HepG2 (cell line): Measurements from ENCODE around the gene RMND5A. TPM values are rescaled to one million over a fixed set of nuclear protein-coding genes. Genes with fewer than 3 reads are reported as not detected.

ENCODE experiments used
- ELF4 ChIP-seq: sonication (generic); formaldehyde crosslinking; IDR thresholded peaks from 2 replicates; pipeline ENCODE4 v1.5.0; 2020; ENCODE audit warnings: missing genetic modification reagents, mild to moderate bottlenecking, moderate library complexity, borderline replicate concordance
- HOXD1 ChIP-seq: sonication (generic); formaldehyde crosslinking; IDR thresholded peaks from 2 replicates; pipeline ENCODE4 v1.5.0; 2020; ENCODE audit warnings: missing genetic modification reagents
- RFXANK ChIP-seq: IDR thresholded peaks from 2 replicates; pipeline ENCODE4 v1.6.1; 2016
- SIX1 ChIP-seq: sonication (generic); formaldehyde crosslinking; IDR thresholded peaks from 2 replicates; pipeline ENCODE4 v1.4.0; 2020; ENCODE audit warnings: missing genetic modification reagents, borderline replicate concordance
- SMARCE1 ChIP-seq: fragments of 450-650 bp; IDR thresholded peaks from 2 replicates; pipeline ENCODE4 v1.6.1; 2017; ENCODE audit warnings: borderline replicate concordance
- SRSF9 ChIP-seq: fragments of 200-400 bp; formaldehyde crosslinking; IDR thresholded peaks from 2 replicates; pipeline ENCODE4 v1.6.1; 2018; ENCODE audit warnings: borderline replicate concordance, mild to moderate bottlenecking, low read depth, low read length; ENCODE audit not compliant: insufficient read depth, poor library complexity, severe bottlenecking
- ZNF224 ChIP-seq: sonication (generic); formaldehyde crosslinking; IDR thresholded peaks from 2 replicates; pipeline ENCODE4 v1.5.0; 2020; ENCODE audit warnings: mild to moderate bottlenecking, missing genetic modification reagents
- ZNF496 ChIP-seq: sonication (generic); formaldehyde crosslinking; IDR thresholded peaks from 2 replicates; pipeline ENCODE4 v1.8.1; 2023; ENCODE audit warnings: mild to moderate bottlenecking, moderate library complexity, missing genetic modification reagents; ENCODE audit not compliant: insufficient replicate concordance
- ZNF703 ChIP-seq: sonication (generic); formaldehyde crosslinking; IDR thresholded peaks from 2 replicates; pipeline ENCODE4 v1.5.1; 2020; ENCODE audit warnings: missing genetic modification reagents, mild to moderate bottlenecking, moderate library complexity, borderline replicate concordance
- polyA plus RNA-seq, 8 experiments: library from polyadenylated mRNA; depleted of rRNA in 3 of 8; stranded (reverse) in 7 of 8; unstranded in 1 of 8; fragments of >200 nt; fragmentation: Illumina TruSeq in 4 of 8; extraction: Trizol in 4 of 8; gene quantifications; 2 replicates each; pipeline versions ENCODE4 v1.2.1 to v1.2.3, GENCODE V29; 2011 to 2016; ENCODE audit warnings: low read depth in 4 of 8, missing spikeins in 1 of 8, mixed read lengths in 1 of 8; ENCODE audit not compliant: insufficient read depth in 1 of 8
- total RNA-seq, 5 experiments: library from RNA; depleted of rRNA; stranded (reverse); fragments of >200 nt; fragmentation: Illumina TruSeq; extraction: Trizol; gene quantifications; 2 replicates each; pipeline ENCODE4 v1.2.3, GENCODE V29; 2016; ENCODE audit warnings: low read depth in 1 of 5
- TF ChIP-seq, protein P1 (sequence below): sonication (generic); formaldehyde crosslinking; IDR thresholded peaks from 2 replicates; pipeline ENCODE4 v1.5.0; 2020; ENCODE audit warnings: missing genetic modification reagents
- TF ChIP-seq, protein P2 (sequence below): sonication (generic); formaldehyde crosslinking; IDR thresholded peaks from 2 replicates; pipeline ENCODE4 v1.5.1; 2020; ENCODE audit warnings: mild to moderate bottlenecking, missing genetic modification reagents, borderline replicate concordance
- TF ChIP-seq, protein P3 (sequence below), 2 experiments: sonication (generic) in 1 of 2; formaldehyde crosslinking in 1 of 2; IDR thresholded peaks; 2 replicates each; pipeline versions ENCODE4 v1.4.0 to v1.6.1; 2018 to 2020; ENCODE audit warnings: missing genetic modification reagents in 2 of 2, borderline replicate concordance in 1 of 2, low read depth in 1 of 2, mild to moderate bottlenecking in 1 of 2, missing biosample characterization in 1 of 2
- TF ChIP-seq, protein P4 (sequence below): IDR thresholded peaks from 2 replicates; pipeline ENCODE4 v1.6.1; 2016

The RMND5A gene
- total and polyA plus RNA-seq, 2 of the 13 experiments (the other 11 are each of a cell fraction or from before 2014, with no cell fraction given) = 31.0 to 66.4 TPM

DNA sequence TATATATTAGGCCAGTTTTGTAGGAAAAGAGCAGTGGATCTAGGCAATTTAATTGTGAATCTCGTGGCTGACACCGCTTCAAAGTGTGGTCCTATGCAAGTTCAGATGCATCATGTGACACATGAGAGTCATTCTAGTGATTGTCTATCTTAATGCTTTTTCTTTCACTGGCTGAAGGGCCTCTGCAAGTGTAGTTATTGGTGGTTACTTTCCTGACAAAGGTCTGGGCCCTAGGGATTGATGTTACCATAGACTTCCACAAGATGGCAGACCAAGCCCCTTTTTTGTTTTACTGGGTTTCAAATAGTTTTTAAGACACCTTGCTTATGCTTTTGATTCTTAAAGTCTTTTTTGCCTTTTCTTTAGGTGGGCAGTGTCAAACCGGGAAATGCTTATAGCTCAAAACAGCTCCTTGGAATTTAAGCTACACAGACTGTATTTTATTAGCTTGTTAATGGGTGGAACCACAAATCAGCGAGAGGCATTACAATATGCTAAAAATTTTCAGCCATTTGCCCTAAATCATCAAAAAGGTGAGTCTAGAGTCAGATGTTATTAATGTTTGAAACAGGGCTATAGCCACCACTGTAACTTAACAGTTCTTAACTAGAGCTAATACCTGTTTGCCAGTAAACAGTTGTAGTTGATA is 44.7 kb downstream of the RMND5A start (continued):
- TF ChIP-seq SRSF9 (no peak), ZNF224 (CRISPR knock-in tag) (no peak), RFXANK (no peak), ELF4 (CRISPR knock-in tag) (0 out of 2 replicates have a peak, but pooled peaks have one; percentile 9), ZNF703 (CRISPR knock-in tag) (no peak), SMARCE1 (no peak), HOXD1 (CRISPR knock-in tag) (no peak), SIX1 (CRISPR knock-in tag) (no peak), ZNF496 (CRISPR knock-in tag) (no peak)
- TF ChIP-seq, protein P1, sequence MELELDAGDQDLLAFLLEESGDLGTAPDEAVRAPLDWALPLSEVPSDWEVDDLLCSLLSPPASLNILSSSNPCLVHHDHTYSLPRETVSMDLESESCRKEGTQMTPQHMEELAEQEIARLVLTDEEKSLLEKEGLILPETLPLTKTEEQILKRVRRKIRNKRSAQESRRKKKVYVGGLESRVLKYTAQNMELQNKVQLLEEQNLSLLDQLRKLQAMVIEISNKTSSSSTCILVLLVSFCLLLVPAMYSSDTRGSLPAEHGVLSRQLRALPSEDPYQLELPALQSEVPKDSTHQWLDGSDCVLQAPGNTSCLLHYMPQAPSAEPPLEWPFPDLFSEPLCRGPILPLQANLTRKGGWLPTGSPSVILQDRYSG (CRISPR knock-in tag) = no peak
- TF ChIP-seq, protein P2, sequence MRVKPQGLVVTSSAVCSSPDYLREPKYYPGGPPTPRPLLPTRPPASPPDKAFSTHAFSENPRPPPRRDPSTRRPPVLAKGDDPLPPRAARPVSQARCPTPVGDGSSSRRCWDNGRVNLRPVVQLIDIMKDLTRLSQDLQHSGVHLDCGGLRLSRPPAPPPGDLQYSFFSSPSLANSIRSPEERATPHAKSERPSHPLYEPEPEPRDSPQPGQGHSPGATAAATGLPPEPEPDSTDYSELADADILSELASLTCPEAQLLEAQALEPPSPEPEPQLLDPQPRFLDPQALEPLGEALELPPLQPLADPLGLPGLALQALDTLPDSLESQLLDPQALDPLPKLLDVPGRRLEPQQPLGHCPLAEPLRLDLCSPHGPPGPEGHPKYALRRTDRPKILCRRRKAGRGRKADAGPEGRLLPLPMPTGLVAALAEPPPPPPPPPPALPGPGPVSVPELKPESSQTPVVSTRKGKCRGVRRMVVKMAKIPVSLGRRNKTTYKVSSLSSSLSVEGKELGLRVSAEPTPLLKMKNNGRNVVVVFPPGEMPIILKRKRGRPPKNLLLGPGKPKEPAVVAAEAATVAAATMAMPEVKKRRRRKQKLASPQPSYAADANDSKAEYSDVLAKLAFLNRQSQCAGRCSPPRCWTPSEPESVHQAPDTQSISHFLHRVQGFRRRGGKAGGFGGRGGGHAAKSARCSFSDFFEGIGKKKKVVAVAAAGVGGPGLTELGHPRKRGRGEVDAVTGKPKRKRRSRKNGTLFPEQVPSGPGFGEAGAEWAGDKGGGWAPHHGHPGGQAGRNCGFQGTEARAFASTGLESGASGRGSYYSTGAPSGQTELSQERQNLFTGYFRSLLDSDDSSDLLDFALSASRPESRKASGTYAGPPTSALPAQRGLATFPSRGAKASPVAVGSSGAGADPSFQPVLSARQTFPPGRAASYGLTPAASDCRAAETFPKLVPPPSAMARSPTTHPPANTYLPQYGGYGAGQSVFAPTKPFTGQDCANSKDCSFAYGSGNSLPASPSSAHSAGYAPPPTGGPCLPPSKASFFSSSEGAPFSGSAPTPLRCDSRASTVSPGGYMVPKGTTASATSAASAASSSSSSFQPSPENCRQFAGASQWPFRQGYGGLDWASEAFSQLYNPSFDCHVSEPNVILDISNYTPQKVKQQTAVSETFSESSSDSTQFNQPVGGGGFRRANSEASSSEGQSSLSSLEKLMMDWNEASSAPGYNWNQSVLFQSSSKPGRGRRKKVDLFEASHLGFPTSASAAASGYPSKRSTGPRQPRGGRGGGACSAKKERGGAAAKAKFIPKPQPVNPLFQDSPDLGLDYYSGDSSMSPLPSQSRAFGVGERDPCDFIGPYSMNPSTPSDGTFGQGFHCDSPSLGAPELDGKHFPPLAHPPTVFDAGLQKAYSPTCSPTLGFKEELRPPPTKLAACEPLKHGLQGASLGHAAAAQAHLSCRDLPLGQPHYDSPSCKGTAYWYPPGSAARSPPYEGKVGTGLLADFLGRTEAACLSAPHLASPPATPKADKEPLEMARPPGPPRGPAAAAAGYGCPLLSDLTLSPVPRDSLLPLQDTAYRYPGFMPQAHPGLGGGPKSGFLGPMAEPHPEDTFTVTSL (CRISPR knock-in tag) = no peak
- TF ChIP-seq, protein P3, sequence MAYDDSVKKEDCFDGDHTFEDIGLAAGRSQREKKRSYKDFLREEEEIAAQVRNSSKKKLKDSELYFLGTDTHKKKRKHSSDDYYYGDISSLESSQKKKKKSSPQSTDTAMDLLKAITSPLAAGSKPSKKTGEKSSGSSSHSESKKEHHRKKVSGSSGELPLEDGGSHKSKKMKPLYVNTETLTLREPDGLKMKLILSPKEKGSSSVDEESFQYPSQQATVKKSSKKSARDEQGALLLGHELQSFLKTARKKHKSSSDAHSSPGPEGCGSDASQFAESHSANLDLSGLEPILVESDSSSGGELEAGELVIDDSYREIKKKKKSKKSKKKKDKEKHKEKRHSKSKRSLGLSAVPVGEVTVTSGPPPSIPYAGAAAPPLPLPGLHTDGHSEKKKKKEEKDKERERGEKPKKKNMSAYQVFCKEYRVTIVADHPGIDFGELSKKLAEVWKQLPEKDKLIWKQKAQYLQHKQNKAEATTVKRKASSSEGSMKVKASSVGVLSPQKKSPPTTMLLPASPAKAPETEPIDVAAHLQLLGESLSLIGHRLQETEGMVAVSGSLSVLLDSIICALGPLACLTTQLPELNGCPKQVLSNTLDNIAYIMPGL (CRISPR knock-in tag; IDR thresholded peaks at IDR 0.05; ENCODE audit: borderline replicate concordance in 1 of 2, low read depth in 1 of 2) = peak in 1 of 2 experiments; percentile 50; a peak in 1 of 4 replicates
- TF ChIP-seq, protein P4, sequence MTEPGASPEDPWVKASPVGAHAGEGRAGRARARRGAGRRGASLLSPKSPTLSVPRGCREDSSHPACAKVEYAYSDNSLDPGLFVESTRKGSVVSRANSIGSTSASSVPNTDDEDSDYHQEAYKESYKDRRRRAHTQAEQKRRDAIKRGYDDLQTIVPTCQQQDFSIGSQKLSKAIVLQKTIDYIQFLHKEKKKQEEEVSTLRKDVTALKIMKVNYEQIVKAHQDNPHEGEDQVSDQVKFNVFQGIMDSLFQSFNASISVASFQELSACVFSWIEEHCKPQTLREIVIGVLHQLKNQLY (CRISPR knock-in tag) = no peak
